Activated CD4-positive, CD25-positive, alpha-beta regulatory T cell treated with anti-CD3 and anti-CD28 coated beads, Interleukin-2, amount 50 U/mL, for 16 hours (primary cell): ENCODE results near the gene HERC2.

ENCODE experiments used
- DNase-seq: peaks from one replicate; pipeline ENCODE4 v3.0.0-alpha.2; 2020; ENCODE audit warnings: low read depth, low spot score

The HERC2 gene

DNA sequence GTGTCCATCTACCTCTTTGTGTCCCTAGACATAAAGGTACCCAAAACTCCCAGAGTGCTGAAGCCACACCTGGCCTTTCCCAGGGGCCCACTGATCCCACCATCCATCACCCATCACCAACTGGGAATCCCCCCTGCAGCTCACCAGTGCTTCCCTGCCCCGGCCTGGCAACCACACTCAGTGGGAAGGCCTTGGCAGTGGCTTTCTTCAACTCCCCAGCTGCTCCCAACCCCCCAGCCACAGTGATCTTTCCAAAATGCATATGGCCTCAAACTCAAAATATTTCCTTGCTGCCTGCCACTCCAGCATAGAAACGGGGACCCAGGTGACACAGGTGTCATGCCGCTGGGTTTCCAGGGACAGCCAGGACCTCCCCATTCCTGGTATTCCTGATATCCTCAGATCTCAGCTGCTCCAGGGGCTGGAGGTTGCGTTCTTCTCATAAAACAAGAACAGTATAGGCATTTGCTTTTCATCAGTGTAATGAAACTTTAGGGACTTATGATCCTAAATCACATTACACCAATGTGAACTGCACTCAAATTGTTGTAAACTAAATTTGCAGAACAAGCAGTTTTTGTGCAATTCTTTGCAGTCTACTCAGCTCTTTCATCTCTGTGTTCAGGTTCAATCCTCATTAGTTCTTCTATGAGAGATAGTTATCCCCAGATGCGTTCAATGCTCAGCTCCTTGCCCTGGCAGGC is 224.2 kb downstream of the HERC2 start:
- DNase-seq = no peak

DNA sequence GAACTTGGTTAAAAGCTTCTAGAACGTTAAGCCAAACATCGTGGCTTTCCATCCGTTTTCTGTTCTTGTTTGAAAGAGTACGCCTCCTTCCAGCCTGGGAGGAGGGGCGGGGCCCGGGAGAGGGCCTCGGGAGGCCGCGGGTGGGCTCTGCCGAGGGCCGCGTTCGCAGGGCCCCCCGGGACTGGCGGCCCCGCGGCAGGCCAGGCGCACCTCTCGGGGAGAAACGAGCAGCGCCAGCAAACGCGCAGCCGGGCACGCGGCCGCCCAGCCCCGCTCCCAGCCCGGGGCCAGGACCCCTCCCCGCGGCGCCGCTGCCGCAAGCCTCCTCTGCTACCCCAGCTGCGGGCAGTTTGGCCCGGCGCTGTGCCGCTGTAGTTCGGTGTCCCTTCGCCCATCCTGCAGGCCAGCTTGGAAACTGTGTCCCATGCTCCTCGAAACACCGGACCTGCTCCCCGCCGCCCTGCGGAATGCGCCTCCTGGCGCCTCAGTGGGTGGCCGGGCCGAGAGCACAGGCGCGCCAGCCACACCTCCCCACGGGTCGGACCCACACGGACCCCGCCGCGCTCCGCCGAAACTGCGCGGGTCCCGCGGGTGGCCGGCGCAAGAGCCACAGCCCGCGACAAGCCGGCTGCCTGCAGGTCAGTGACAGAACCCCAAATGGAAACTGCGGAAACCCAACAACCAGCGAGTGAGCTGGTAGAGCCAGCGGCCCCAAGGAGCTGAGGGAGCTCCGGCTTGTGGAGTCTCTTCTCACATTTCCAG is 225.1 kb downstream of the HERC2 start:
- no peak for DNase-seq

DNA sequence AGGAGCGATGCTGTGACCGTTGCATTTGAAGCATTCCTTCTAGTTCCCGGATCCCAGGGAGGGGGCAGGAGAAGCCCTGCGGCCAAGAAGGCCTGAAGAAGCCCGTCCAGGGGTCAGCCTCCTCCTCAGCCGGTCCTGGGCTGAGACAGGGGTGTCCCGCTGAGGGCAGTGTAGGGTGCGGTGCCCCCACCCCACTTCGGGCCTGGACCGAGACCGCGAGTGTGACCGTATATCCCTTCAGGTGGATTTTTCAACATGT is 225.6 kb downstream of the HERC2 start:
- DNase-seq = no peak

DNA sequence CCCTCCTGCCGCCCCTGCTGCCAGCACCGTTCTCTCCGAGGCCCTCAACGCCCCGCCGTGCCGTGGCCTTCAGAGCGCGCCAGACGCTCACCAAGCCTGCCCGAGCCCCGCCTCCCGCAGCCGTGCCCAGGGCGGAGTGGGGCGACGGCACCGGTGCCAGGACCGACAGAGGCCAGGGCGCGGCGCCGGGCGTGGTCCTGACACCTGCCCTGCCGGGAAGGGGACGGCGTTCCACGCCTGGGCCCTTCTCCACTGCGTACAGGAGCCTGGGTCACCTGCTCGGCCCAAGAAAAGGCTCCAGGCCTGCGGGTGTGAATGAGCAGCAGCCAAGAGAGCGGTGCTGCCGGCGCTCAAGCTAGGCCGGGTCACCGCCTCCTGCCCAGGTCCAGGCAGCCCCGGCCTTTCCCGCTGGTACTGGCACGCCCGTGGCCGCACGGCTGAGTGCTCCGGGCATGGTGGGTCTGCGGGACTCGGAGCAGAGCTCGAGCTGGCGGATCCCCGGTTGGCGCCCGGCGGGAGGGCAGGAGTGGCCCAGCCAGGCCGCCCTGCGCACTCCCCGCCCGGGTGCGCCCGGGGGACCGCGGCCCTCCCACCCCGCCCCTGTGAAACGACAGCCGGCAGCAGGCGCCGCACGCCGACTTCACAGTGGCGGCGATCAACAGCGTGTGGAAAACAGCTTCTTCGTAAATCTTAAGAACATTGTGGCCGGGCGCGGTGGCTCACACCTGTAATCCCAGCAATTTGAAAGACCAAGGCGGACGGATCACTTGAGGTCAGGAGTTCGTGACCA is 227.1 kb downstream of the HERC2 start:
- DNase-seq = no peak

DNA sequence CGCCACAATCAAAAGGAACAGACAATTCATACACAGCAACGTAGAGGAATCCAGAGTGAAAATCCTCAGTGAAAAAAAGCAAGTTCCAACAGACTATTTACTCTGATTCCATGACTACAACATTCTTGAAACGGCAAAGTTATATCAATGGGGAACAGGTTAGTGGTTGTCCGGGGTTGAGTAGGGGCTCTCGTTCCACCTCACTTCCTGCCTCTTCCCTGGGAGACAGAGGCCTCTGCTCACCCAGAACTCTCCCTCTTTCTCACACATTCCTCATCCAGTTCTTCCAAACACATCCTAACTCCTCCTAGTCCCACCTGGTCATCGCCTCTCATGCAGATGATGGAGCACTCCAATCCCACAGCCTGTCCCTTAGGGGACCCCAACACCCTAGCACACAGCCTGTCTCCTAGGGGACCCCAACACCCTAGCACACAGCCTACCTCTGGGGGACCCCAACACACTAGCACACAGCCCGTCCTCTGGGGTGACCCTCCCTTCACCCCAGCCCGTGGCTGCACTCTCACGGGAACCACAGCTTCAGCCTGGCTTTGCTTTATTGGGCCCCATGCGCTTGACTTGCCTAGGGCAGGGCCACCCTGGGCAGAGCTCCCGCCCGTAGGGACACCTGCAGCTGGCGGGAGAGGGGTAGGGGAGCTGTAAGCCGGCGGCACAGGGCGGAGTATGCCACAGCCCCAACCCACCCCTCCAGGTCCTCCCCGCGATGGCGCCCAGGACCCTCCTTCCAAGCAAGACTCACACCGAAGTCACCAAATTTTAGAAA is 228.0 kb downstream of the HERC2 start:
- DNase-seq = no peak

DNA sequence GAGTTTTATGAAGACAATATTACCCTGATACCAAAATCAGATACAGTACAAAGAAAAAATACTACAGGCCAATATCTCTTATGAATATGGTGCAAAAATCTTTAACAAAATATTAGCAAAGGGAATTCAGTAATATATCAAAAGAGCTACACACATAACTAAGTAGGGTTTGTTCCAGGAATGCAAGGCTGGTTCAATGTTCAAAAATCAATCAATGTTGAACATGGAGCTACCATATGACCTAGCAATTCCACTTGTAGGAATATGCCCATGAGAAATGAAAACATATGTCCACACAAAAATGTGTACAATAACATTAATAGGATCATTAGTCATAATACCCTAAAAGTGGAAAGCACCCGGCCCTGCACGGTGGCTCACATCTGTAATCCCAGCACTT is 230.7 kb downstream of the HERC2 start:
- DNase-seq = no peak

DNA sequence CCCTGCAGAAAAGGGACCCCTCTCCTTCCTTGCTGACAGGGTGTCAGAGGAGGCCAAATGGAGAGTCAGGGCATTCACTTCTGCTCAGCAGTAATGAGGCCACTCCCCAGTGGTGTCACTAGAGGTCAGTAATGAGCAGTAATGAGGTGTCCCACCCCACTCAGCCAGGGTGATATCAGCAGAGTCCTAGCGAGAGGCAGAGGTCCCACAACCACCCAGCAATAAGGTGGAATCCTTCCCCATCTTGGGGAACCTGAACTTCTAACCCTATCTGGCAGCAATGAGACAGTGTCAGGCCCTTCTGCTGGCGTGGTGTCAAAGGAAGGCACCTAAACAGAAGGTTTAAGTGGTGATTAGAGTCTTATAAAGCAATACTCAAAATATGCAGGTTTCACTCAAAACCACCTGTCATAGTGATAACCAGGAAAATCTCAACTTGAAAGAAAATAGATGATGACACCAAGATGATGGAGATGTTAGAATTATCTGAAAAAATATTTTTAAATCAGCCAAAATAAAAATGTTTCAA is 235.7 kb downstream of the HERC2 start:
- no peak for DNase-seq

DNA sequence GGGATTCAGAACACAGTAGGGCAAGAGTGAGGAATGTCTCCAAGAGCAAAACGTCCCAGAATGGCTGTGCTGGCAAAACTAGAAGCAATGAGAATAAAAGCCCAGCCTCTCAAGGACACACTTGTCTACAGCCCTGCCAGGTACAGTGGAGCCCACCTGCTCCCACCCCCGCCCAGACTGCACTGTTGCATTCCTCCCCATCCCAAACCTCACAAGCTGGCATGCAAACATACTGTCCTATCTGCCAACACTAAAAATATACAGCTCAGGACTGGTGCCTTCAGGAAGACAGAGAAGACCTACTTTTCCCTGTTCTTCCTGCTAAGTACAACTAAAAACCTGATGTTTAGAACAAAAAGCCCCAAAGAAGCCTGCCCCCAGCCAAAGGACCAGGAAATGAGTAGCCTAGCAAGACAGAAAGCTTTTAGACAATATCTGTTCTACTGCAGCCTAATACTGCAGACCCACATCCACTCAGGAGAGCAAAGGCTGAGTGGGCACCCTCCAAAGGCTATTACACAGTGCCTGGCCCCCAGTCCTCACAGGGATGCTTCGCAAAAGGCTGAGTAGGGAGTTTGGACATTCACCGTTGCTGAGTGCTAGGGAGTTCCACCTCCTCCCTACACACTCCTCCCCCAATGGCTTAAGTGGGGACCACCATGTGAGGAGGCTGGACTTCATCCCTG is 236.3 kb downstream of the HERC2 start:
- no peak for DNase-seq

DNA sequence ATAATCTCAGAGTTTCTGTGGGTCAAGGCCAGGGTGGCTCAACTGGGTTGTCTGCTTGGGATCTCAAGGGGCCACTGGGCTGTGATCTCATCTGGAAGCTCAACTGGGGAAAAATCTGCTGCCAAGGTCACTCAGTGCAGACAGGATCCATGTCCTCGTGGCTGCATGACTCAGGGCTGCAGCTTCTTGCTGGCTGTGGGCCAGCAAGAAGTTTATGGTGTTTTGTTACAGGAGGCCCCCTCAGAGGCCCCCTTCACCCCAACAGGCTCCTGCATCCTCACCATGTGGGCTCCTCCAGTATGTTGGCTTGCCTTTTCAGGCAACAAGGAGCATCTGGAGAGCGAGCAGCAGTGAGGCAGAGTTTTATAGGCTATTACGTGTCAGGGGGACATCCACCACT is 237.4 kb downstream of the HERC2 start:
- DNase-seq = no peak

DNA sequence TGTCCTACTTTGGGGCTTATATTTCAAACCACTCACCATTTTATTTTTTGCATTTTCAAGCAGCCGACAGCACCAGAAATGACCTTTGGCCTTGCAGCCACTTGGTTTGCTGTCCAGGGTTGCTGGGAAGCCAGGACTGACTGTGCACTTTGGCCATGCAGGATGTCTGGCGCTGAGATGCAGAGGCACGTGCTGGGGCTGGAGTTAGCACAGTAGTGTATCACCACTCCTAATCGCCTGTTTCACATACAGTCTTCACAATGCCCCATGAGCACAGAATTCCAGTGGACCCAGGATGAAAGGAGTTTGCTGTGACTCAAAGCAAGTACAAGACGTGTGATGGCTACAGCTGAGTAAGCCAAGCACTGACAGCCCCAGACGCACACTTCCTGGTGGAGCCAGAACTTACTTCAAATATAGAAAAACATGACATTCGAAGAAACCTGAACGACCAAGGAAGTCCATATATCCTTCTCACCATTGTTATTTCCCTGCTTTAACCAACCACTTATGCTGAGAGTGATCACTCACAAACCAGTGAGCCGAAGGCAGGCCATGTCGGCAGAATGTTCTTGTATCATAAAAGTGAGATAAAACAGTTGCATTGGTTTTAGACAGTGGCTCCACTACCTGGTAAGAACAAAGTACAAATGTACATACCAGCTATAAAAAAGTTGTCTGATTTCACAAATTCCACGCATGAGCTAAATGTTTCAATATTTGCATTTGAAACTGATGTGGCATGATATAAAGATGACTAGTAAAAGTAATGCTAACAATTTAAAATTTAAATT is 238.9 kb downstream of the HERC2 start:
- no peak for DNase-seq

DNA sequence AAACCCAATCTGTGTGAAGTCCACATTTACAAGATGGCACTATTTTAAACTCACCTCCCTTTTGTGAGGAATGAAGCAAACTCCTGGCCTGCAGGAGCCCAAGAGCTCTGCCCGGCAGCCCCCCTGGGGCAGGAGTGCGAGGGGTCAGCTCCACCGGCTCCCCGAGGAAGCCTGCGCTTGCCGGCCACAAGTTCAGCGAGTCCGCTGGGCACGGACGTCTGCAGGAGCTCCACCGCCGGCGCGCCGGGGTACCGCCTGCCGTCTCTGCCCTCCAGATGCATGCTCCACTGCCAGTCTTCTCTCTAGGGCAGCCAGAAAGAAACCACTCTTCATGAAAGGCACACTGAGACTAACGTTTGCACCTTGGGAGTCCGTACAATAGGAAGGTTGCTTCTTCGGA is 240.4 kb downstream of the HERC2 start:
- no peak for DNase-seq

DNA sequence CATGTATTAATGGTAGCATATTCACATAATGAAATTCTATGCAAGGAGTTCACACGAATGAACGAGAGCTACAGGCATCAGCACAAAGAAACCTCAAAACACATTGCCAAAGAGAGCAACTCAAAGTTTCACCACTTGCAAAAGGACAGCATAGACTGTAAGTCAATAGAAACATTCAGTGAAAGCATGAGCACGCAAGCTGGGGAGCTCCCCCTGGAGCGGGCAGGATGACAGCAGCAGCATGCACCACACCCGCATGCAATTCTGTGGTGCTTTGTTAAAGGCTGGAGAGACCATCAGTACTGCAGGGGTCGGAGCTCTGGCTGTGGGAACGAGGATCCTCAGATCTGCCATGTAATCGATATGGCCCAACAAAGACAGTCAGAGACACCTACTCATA is 241.6 kb downstream of the HERC2 start:
- DNase-seq = no peak

DNA sequence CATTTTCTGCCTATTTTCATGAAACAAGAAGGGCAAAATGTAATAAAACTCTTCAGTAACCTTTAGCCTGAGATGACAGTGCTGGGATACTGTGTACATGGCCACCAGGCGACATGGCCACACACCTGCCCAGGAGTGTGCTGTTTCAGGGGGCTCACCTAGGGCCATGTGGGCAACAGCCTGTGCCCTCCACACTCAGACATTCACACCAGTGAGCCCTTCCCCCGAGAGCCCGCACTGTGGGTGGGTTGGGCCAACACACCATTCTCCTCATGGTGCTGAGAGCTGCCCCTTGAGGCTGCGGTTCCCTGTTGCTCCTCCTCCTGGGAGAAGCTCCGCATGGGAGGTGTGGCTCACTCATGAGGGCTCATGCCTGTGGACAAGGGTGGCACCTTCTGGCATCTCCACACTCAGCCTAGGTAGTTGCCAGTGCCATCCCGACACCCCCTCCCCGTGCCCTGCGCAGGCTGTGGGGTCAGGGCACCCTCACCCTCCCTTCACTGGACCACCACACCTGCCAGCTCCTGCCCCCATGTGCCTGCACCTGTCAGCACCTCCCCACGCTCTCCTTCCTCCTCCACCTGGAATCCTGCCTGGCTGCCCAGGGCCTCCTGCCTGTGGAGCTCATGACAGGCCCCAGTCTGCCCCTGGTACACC is 242.5 kb downstream of the HERC2 start:
- DNase-seq = no peak

DNA sequence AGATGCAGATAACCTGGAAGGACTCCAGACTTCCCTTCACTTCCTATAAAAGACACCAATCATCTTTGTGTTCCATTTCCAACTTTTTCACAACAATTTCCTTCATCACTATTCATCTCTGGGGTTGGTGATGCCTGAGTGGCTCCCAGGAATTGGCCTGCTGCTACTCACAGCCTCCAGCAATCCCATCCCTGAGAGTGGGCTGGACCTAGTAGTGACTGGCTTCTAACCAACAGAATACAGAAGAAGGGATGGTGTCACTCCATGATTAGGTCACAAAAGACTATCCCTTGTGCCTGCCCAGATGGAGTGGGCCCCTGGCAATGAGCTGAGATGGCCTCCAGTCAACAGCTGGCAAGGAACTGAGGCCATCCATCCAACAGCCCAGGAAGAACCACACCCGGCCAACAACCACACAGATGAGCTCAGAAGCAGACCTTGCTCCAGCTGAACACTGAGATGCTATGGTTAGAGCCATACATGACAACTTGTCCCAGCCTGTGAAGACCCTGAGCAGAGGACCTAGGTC is 243.7 kb downstream of the HERC2 start:
- DNase-seq = no peak

DNA sequence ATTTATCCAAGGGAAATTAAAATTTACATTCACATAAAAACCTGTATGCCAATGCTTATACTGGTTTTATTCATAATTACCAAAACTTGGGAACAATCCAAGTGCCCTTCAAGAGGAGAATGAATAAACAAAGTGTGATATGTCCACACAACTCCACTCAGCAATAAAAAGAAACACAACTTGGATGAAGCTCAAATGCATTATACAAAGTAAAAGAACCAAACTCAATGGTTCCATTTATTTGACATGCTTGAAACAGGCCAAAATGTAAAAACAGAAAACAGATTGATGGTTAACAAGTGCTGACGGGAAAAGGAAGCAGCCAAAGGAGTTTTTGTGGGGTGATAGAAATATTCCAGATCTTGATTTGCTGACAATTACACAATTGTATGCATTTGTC is 246.4 kb downstream of the HERC2 start:
- DNase-seq = no peak

DNA sequence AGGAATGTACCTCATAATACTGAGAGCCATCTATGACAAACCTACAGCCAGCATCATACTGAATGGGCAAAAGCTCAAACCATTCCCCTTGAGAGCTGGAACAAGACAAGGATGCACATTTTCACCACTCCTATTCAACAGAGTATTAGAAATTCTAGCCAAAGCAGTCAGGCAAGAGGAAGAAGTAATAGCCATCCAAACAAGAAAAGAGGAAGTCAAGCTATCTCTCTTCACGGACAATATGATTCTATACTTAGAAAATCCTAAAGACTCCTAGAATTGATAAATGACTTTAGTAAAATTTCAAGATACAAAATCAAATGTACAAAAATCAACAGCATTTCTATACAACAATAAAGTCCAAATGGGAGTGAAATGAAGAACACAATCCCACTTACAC is 253.0 kb downstream of the HERC2 start:
- DNase-seq = no peak

DNA sequence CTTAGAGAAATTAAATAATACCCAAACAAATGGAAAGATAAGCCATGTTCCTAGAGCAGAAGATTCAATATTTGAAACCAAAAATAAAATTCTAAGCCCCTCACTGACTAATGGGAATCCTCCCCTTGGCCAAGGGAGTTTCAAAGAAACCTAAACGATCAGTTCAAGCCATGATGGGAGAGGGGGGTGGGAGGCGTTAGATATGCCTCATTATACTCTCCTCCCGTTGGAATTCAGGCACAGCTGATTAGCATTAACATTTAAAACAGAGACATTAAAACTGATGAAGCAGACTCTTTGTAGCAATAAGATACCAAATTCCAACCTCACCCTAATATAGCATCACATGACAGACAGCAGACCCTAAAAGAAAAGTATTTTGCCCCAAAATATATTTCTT is 255.7 kb downstream of the HERC2 start:
- no peak for DNase-seq
